ENCODE results near the gene MT2A. TPM values are rescaled to one million over a fixed set of nuclear protein-coding genes. Genes with fewer than 3 reads are reported as not detected.

Gene MT2A
- 462 and 566 TPM in 2 replicates for total RNA-seq (2014; rRNA removed; shearing (Covaris generic))

GRCh38 chr16:56608043-56608875 is at the start of gene MT2A:
TSS of gene MT2A (plus strand) at chr16:56608584. CDS start at chr16:56608656, 72 bp downstream.

GRCh38 chr16:56564793-56565477 is 43.4 kb upstream of the MT2A start, which contains the start of gene MT4:
TSS of gene MT4 (plus strand) at chr16:56565073. CDS start at chr16:56565129, 56 bp downstream.

DNA sequence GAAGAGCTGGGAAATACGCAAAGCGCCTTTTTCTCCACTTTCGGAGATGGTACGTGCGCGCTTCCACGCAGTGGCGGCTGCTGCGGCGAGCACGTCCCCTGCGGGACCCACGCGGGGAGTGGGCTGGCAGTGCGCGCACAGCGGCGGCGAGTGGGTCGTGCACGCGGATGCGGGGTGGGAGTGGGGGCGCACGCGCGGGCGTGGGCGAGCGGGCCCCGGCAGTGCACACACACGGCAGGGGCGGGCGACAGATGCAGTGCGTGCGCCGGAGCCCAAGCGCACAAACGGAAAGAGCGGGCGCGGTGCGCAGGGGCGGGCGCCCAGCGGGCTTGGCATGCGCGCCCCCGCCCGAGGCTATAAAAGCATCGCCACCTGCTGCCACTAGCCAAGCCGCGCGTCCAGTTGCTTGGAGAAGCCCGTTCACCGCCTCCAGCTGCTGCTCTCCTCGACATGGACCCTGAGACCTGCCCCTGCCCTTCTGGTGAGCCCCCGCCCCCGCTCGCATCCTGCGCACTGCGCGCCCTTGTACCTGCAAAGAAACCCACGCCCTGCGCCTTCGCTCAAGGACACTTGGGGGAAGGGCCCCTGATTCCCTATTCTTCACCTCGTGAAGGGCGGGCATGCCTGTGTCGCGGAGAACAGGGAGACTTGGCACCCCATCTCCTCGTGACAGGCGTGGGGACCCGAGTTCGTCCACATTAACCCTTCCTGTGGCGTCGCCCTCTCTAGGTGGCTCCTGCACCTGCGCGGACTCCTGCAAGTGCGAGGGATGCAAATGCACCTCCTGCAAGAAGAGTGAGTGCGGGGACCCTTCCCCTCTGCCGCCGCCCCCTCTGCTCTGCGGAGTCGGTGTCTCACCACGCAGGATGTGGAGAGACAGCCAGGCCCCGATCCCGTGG is 19.0 kb upstream of the MT2A start, which contains the start of gene MT3:
Gene MT3 (plus strand): TSS at position 388 of the 899 bp plus-strand sequence. CDS start 63 bp downstream, at position 451.

DNA sequence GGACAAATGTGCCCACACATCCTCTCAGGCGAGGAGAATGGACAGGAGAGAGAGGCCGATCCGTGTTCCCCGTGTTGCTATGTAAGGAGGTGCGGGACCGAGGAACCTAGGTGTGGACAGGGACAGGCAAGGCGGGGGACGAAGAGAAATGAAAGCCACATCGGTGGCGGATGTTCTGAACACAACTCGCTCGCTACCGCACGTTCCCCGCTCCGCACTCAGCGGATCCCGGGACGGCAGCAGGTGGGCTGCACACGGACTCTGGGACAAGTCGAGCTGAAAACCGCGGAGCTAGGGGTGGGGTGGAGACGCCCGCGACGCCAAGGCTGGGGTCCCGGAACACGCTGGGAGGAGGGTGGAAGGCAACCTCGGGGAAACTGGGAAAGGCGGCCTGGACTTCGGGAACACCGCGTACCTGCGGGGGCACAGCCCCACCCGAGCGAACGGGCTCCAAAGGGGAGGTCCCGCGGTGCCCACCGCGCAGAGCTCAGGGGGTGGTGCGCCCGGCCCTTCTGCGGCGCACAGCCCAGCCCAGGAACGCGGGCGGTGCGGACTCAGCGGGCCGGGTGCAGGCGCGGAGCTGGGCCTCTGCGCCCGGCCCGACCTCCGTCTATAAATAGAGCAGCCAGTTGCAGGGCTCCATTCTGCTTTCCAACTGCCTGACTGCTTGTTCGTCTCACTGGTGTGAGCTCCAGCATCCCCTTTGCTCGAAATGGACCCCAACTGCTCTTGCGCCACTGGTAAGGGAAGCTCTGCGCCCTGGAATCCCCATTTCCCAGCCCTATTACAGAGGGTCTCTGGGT is 17.0 kb downstream of the MT2A start, which contains the start of gene MT1E:
Gene MT1E (plus strand): TSS at position 642 of the 803 bp plus-strand sequence. CDS start 71 bp downstream, at position 713.

GRCh38 chr16:56632156-56632847 is 23.9 kb downstream of the MT2A start, which contains the start of gene MT1M:
TSS of gene MT1M (plus strand) at chr16:56632659. CDS start at chr16:56632732, 73 bp downstream.

GRCh38 chr16:56637814-56638750 is 29.7 kb downstream of the MT2A start, which contains the start of gene MT1A:
TSS of gene MT1A (plus strand) at chr16:56638666. CDS start at chr16:56638739, 73 bp downstream.

GRCh38 chr16:56651586-56651985 is 43.2 kb downstream of the MT2A start, which contains the start of gene MT1B:
TSS of gene MT1B (plus strand) at chr16:56651886. CDS start at chr16:56651954, 68 bp downstream.

GRCh38 chr16:56657555-56658326 is 49.4 kb downstream of the MT2A start, which contains the start of gene MT1F:
TSS of gene MT1F (plus strand) at chr16:56657959. CDS start at chr16:56658059, 100 bp downstream.

Other genes starting within 250 kb of the MT2A start
- gene AMFR, start 183.0 kb upstream of the MT2A start, total RNA-seq (2014; rRNA removed; shearing (Covaris generic)): 113 and 124 TPM in 2 replicates
- gene NUDT21, start 157.3 kb upstream of the MT2A start, total RNA-seq (2014; rRNA removed; shearing (Covaris generic)): 150 and 229 TPM in 2 replicates
- gene OGFOD1, start 157.0 kb upstream of the MT2A start, total RNA-seq (2014; rRNA removed; shearing (Covaris generic)): 142 TPM in 2 replicates
- 29.0 and 31.5 TPM in 2 replicates for gene BBS2, start 88.6 kb upstream of the MT2A start, total RNA-seq (2014; rRNA removed; shearing (Covaris generic))
- gene MT4, start 43.5 kb upstream of the MT2A start, total RNA-seq (2014; rRNA removed; shearing (Covaris generic)): not detected in 2 replicates
- gene MT3, start 19.1 kb upstream of the MT2A start, total RNA-seq (2014; rRNA removed; shearing (Covaris generic)): not detected in 2 replicates
- not detected in 2 replicates for gene MT1E, start 17.2 kb downstream of the MT2A start, total RNA-seq (2014; rRNA removed; shearing (Covaris generic))
- not detected in 2 replicates for gene MT1M, start 24.1 kb downstream of the MT2A start, total RNA-seq (2014; rRNA removed; shearing (Covaris generic))
- not detected in 2 replicates for gene MT1A, start 30.1 kb downstream of the MT2A start, total RNA-seq (2014; rRNA removed; shearing (Covaris generic))
- not detected in 2 replicates for gene MT1B, start 43.3 kb downstream of the MT2A start, total RNA-seq (2014; rRNA removed; shearing (Covaris generic))
- gene MT1F, start 49.4 kb downstream of the MT2A start, total RNA-seq (2014; rRNA removed; shearing (Covaris generic)): not detected in 2 replicates
- not detected in 2 replicates for gene MT1G, start 59.5 kb downstream of the MT2A start, total RNA-seq (2014; rRNA removed; shearing (Covaris generic))
- not detected in 2 replicates for gene MT1H, start 61.2 kb downstream of the MT2A start, total RNA-seq (2014; rRNA removed; shearing (Covaris generic))
- gene MT1X, start 73.9 kb downstream of the MT2A start, total RNA-seq (2014; rRNA removed; shearing (Covaris generic)): 26.5 and 39.2 TPM in 2 replicates
- gene NUP93, start 121.5 kb downstream of the MT2A start, total RNA-seq (2014; rRNA removed; shearing (Covaris generic)): 78.4 and 89.5 TPM in 2 replicates